Uterus (tissue), 2 donors: ENCODE results near the gene SULT2B1.

Experiments used
- CTCF ChIP-seq, 4 experiments: fragments of 200-600 bp in 2 of 4; fragments of 450-650 bp in 2 of 4; sonication (generic) in 2 of 4; IDR thresholded peaks; one replicate each; pipeline ENCODE4 v1.5.1; 2016 to 2019; ENCODE audit warnings: antibody characterized with exemption in 4 of 4, mild to moderate bottlenecking in 2 of 4, moderate library complexity in 1 of 4
- POLR2A ChIP-seq, 2 donors: fragments of 450-650 bp; IDR thresholded peaks; one replicate each; pipeline ENCODE4 v1.6.1; 2016; ENCODE audit warnings: antibody characterized with exemption in 2 of 2, mild to moderate bottlenecking in 1 of 2, moderate library complexity in 1 of 2

- TF ChIP-seq POLR2A (IDR thresholded peaks at IDR 0.05) (no peak), CTCF (IDR thresholded peaks at IDR 0.05) (no peak)
Measured at GRCh38 chr19:48646722-48647216, 94.8 kb downstream of the SULT2B1 start.
